HepG2 (cell line): ENCODE measurements around the gene RAET1E. TPM values are rescaled to one million over a fixed set of nuclear protein-coding genes. Genes with fewer than 3 reads are reported as not detected.

Experiments used
- GABPB1 ChIP-seq: IDR thresholded peaks from 2 replicates; pipeline ENCODE4 v1.6.1; 2016; ENCODE audit warnings: mild to moderate bottlenecking, missing genetic modification reagents, moderate library complexity, missing compliant biosample characterization
- HMGXB3 ChIP-seq: sonication (generic); formaldehyde crosslinking; IDR thresholded peaks from 2 replicates; pipeline ENCODE4 v1.4.0; 2020; ENCODE audit warnings: missing genetic modification reagents, borderline replicate concordance
- HOXA9 ChIP-seq: sonication (generic); formaldehyde crosslinking; IDR thresholded peaks from 2 replicates; pipeline ENCODE4 v1.8.1; 2022; ENCODE audit warnings: missing genetic modification reagents, mild to moderate bottlenecking, moderate library complexity, borderline replicate concordance
- PREB ChIP-seq: sonication (generic); formaldehyde crosslinking; IDR thresholded peaks from 2 replicates; pipeline ENCODE4 v1.4.0; 2020; ENCODE audit warnings: missing genetic modification reagents
- ZFY ChIP-seq: sonication (generic); formaldehyde crosslinking; IDR thresholded peaks from 2 replicates; pipeline ENCODE4 v1.4.0; 2020; ENCODE audit warnings: missing genetic modification reagents
- ZNF142 ChIP-seq: sonication (generic); formaldehyde crosslinking; IDR thresholded peaks from 2 replicates; pipeline ENCODE4 v1.4.0; 2020; ENCODE audit warnings: missing genetic modification reagents
- ZNF34 ChIP-seq: sonication (generic); formaldehyde crosslinking; IDR thresholded peaks from 2 replicates; pipeline ENCODE4 v1.4.0; 2020; ENCODE audit warnings: mild to moderate bottlenecking, missing genetic modification reagents, borderline replicate concordance
- ZNF432 ChIP-seq: sonication (generic); formaldehyde crosslinking; IDR thresholded peaks from 2 replicates; pipeline ENCODE4 v1.5.0; 2020; ENCODE audit warnings: missing genetic modification reagents, mild to moderate bottlenecking, borderline replicate concordance
- ZNF577 ChIP-seq: sonication (generic); formaldehyde crosslinking; IDR thresholded peaks from 2 replicates; pipeline ENCODE4 v1.4.0; 2020; ENCODE audit warnings: mild to moderate bottlenecking, low read depth, missing genetic modification reagents, borderline replicate concordance
- polyA plus RNA-seq, 8 experiments: library from polyadenylated mRNA; depleted of rRNA in 3 of 8; stranded (reverse) in 7 of 8; unstranded in 1 of 8; fragments of >200 nt; fragmentation: Illumina TruSeq in 4 of 8; extraction: Trizol in 4 of 8; gene quantifications; 2 replicates each; pipeline versions ENCODE4 v1.2.1 to v1.2.3, GENCODE V29; 2011 to 2016; ENCODE audit warnings: low read depth in 4 of 8, missing spikeins in 1 of 8, mixed read lengths in 1 of 8; ENCODE audit not compliant: insufficient read depth in 1 of 8
- total RNA-seq, 5 experiments: library from RNA; depleted of rRNA; stranded (reverse); fragments of >200 nt; fragmentation: Illumina TruSeq; extraction: Trizol; gene quantifications; 2 replicates each; pipeline ENCODE4 v1.2.3, GENCODE V29; 2016; ENCODE audit warnings: low read depth in 1 of 5

The RAET1E gene
- total and polyA plus RNA-seq, 2 of the 13 experiments (the other 11 are each of a cell fraction or from before 2014, with no cell fraction given) = not detected

- TF ChIP-seq ZNF142 = no peak
- TF ChIP-seq PREB (CRISPR knock-in tag) = no peak
- TF ChIP-seq ZNF577 = no peak
- no peak for TF ChIP-seq ZNF34 (CRISPR knock-in tag)
- no peak for TF ChIP-seq HMGXB3 (CRISPR knock-in tag)
- no peak for TF ChIP-seq GABPB1
- 0 out of 2 replicates have a peak, but pooled peaks have one; percentile 19 for TF ChIP-seq ZFY (CRISPR knock-in tag)
- no peak for TF ChIP-seq HOXA9
- TF ChIP-seq ZNF432 (CRISPR knock-in tag) = no peak
Measured at GRCh38 chr6:149903938-149904611, 6.2 kb upstream of the RAET1E start (continued).
